Astrocyte (in vitro differentiated cells and primary cell): Measurements from ENCODE around the gene INPP5F. TPM values are rescaled to one million over a fixed set of nuclear protein-coding genes. Genes with fewer than 3 reads are reported as not detected.

Experiments
- DNase-seq: peaks from one replicate; pipeline ENCODE4 v3.0.0-alpha.2; 2010; ENCODE audit warnings: low read depth
- FAIRE-seq: peaks from 2 replicates; lab custom pipeline; 2011; peaks lifted over from hg19 to GRCh38; lab: Jason Lieb, UNC
- H2AFZ ChIP-seq: 2 replicates; pipeline ENCODE4 v1.6.0; 2012; ENCODE audit warnings: low read depth, low read length, inconsistent platforms
- H3K27ac ChIP-seq: 2 replicates; pipeline ENCODE4 v1.5.1; 2011; ENCODE audit warnings: low read depth, low read length, inconsistent platforms
- H3K27me3 ChIP-seq: 2 replicates; pipeline ENCODE4 v1.6.0; 2011; ENCODE audit warnings: low read length, inconsistent platforms; ENCODE audit not compliant: insufficient read depth
- H3K36me3 ChIP-seq: 2 replicates; pipeline ENCODE4 v1.5.1; 2011; ENCODE audit warnings: low read length, inconsistent platforms; ENCODE audit not compliant: insufficient read depth
- H3K4me1 ChIP-seq: 2 replicates; pipeline ENCODE4 v1.5.1; 2011; ENCODE audit warnings: low read length, inconsistent platforms; ENCODE audit not compliant: insufficient read depth
- H3K4me2 ChIP-seq: 2 replicates; pipeline ENCODE4 v1.6.0; 2012; ENCODE audit warnings: low read length, inconsistent platforms
- H3K4me3 ChIP-seq: 2 replicates; pipeline ENCODE4 v1.5.1; 2011; ENCODE audit warnings: low read depth, mild to moderate bottlenecking, low read length, inconsistent platforms; ENCODE audit not compliant: insufficient read depth
- H3K79me2 ChIP-seq: 2 replicates; pipeline ENCODE4 v1.6.0; 2012; ENCODE audit warnings: mild to moderate bottlenecking, low read length, inconsistent platforms; ENCODE audit not compliant: insufficient read depth
- H3K9ac ChIP-seq: 2 replicates; pipeline ENCODE4 v1.6.0; 2012; ENCODE audit warnings: mild to moderate bottlenecking, low read length, inconsistent platforms
- H3K9me3 ChIP-seq: 2 replicates; pipeline ENCODE4 v1.5.1; 2012; ENCODE audit warnings: low read depth, mild to moderate bottlenecking, low read length, inconsistent platforms; ENCODE audit not compliant: insufficient read depth
- H4K20me1 ChIP-seq: 2 replicates; pipeline ENCODE4 v1.6.0; 2012; ENCODE audit warnings: low read length, inconsistent platforms; ENCODE audit not compliant: insufficient read depth
- H3K27ac Mint-ChIP-seq: one replicate; pipeline ENCODE4 v1.8.0; 2021; ENCODE audit warnings: mild to moderate bottlenecking, mixed read lengths; ENCODE audit not compliant: unreplicated experiment
- H3K27me3 Mint-ChIP-seq: one replicate; pipeline ENCODE4 v1.8.0; 2021; ENCODE audit warnings: low read depth, mixed read lengths; ENCODE audit not compliant: unreplicated experiment
- H3K36me3 Mint-ChIP-seq: one replicate; pipeline ENCODE4 v1.8.0; 2021; ENCODE audit warnings: low read depth, mixed read lengths; ENCODE audit not compliant: unreplicated experiment
- H3K4me1 Mint-ChIP-seq: one replicate; pipeline ENCODE4 v1.8.0; 2021; ENCODE audit warnings: low read depth, mixed read lengths; ENCODE audit not compliant: unreplicated experiment
- H3K4me3 Mint-ChIP-seq: one replicate; pipeline ENCODE4 v1.8.0; 2021; ENCODE audit warnings: mild to moderate bottlenecking, moderate library complexity, mixed read lengths; ENCODE audit not compliant: unreplicated experiment
- H3K9me3 Mint-ChIP-seq: one replicate; pipeline ENCODE4 v1.8.0; 2021; ENCODE audit warnings: mild to moderate bottlenecking, mixed read lengths; ENCODE audit not compliant: unreplicated experiment
- CTCF ChIP-seq: IDR thresholded peaks from 2 replicates; pipeline ENCODE4 v1.5.1; 2011; ENCODE audit warnings: low read depth, mild to moderate bottlenecking, inconsistent platforms, low read length, moderate library complexity; ENCODE audit not compliant: insufficient read depth
- EZH2 ChIP-seq: IDR thresholded peaks from 2 replicates; pipeline ENCODE4 v1.6.1; 2012; ENCODE audit warnings: mild to moderate bottlenecking, low read length, inconsistent platforms; ENCODE audit not compliant: insufficient read depth
- total RNA-seq: library from RNA; stranded (reverse); gene quantifications from 2 replicates; pipeline ENCODE4 v1.2.1, GENCODE V29; 2021

Gene INPP5F
- total RNA-seq, 1 donor from 2014 or later = 101 TPM

DNA sequence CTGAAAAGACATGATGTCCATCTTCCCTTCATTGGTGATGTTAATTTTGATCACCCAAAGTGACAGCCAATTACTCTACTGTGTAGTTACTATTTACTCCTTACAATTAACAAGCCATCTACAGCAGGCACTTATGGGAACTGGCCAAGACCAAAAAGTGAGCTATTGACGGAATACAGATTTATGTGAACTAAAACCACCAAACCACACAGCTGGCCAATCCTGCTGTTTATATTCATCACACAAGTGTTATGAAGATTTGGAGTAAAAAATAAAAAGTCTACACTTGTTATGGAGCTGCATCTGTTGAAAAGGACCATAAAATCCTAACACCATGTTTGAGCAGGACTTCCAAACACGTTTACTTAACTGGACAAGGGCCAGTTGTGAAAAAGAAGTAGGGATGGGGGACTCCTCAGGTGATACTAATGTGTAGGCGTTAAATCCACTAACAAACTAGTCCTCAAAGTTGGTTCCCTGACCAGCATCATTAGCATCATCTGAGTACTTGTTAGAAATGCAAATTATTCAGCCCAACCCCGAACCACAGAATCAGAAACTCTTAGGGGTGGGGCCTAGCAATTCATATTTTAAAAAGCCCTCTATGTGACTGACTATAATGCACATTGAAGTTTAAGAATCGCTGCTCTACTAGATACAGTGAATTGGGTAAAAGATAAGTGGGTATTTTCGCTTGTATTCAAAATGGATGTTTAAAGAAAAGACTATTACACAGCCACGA is 135.2 kb downstream of the INPP5F start:
- Histone ChIP-seq H3K4me3 (no peak overlapping the region), H3K4me2 (no peak overlapping the region), H3K9me3 (no peaks in the 10 kb centered on the region), H3K36me3 (peaks cover 3% of the 10 kb centered on the region), H3K27ac (no peak overlapping the region), H3K4me1 (no peaks in the 10 kb centered on the region), H4K20me1 (peaks cover 47% of the 10 kb centered on the region), H3K9ac (no peak overlapping the region), H2AFZ (no peak overlapping the region), H3K27me3 (no peaks in the 10 kb centered on the region), H3K79me2 (peaks cover 81% of the 10 kb centered on the region)
- TF ChIP-seq EZH2 (no peak), CTCF (no peak)
- Mint-ChIP-seq H3K36me3 (peaks cover 6% of the 10 kb centered on the region), H3K27ac (no peak overlapping the region), H3K4me3 (no peak overlapping the region), H3K27me3 (no peaks in the 10 kb centered on the region), H3K9me3 (peaks cover 6% of the 10 kb centered on the region), H3K4me1 (peaks cover 5% of the 10 kb centered on the region)
- no peak for FAIRE-seq
- no peak for DNase-seq

- Mint-ChIP-seq H3K4me3 (no peak overlapping the region), H3K36me3 (peaks cover 6% of the 10 kb centered on the region), H3K27me3 (no peaks in the 10 kb centered on the region), H3K9me3 (peaks cover 6% of the 10 kb centered on the region), H3K4me1 (peaks cover 7% of the 10 kb centered on the region), H3K27ac (no peak overlapping the region)
- no peak overlapping the region for H3K9ac ChIP-seq
- peaks cover 94% of the 10 kb centered on the region for H3K79me2 ChIP-seq
- no peak for FAIRE-seq
- H4K20me1 ChIP-seq = peaks cover 53% of the 10 kb centered on the region
- H3K27ac ChIP-seq = no peak overlapping the region
- no peaks in the 10 kb centered on the region for H3K36me3 ChIP-seq
- H3K4me1 ChIP-seq = no peaks in the 10 kb centered on the region
- no peak overlapping the region for H3K4me3 ChIP-seq
- no peaks in the 10 kb centered on the region for H3K27me3 ChIP-seq
- no peak overlapping the region for H2AFZ ChIP-seq
- TF ChIP-seq EZH2 (no peak), CTCF (no peak)
- no peak overlapping the region for H3K4me2 ChIP-seq
- H3K9me3 ChIP-seq = no peaks in the 10 kb centered on the region
- no peak for DNase-seq
These were observed 136.7 kb downstream of the INPP5F start for GRCh38 chr10:119862524-119862923.

DNA sequence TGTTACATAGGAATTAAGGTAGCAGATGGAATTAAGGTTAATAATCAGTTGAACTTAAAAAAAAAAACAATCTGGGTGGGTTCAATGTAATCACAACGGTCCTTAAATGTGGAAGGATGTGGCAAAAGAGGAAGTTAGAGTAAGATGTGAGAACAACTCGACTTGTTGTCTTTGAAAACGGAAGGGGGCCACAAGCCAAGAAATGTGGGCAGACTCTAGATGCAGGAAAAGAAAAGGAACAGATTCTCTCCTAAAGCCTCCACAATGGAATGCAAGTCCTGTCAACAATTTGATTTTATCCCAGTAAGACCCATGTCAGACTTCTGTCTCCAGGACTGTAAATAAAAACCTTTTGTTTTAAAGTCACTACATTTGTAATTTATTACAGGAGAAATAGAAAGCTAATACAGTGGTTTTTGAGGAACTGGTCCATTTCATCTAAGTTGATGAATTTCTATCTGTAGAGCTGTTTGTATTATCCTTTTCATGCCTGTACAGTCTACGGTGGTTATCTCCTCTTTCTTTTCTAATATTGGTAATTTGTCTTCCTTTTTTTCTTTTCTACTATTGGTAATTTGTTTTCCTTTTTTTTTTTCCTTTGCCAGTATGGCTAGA is 138.2 kb downstream of the INPP5F start:
- Histone ChIP-seq H3K9me3 (no peaks in the 10 kb centered on the region), H2AFZ (no peak overlapping the region), H3K36me3 (no peaks in the 10 kb centered on the region), H3K4me1 (no peaks in the 10 kb centered on the region), H3K79me2 (peaks cover 100% of the 10 kb centered on the region), H3K27ac (no peak overlapping the region), H3K9ac (no peak overlapping the region), H4K20me1 (peaks cover 66% of the 10 kb centered on the region), H3K27me3 (no peaks in the 10 kb centered on the region), H3K4me2 (no peak overlapping the region), H3K4me3 (no peak overlapping the region)
- no peaks in the 10 kb centered on the region for H3K27me3 Mint-ChIP-seq
- H3K36me3 Mint-ChIP-seq = peaks cover 6% of the 10 kb centered on the region
- no peak for FAIRE-seq
- TF ChIP-seq CTCF (no peak), EZH2 (no peak)
- H3K4me1 Mint-ChIP-seq = peaks cover 9% of the 10 kb centered on the region
- DNase-seq = no peak
- no peak overlapping the region for H3K27ac Mint-ChIP-seq
- peaks cover 6% of the 10 kb centered on the region for H3K9me3 Mint-ChIP-seq
- H3K4me3 Mint-ChIP-seq = no peak overlapping the region
